Measurements from ENCODE around the gene NXNL1. TPM values are rescaled to one million over a fixed set of nuclear protein-coding genes. Genes with fewer than 3 reads are reported as not detected.

NXNL1 gene
- total and polyA plus RNA-seq, 7 donors = not detected

GRCh38 chr19:17418710-17419109 is 42.0 kb downstream of the NXNL1 start:
- H3K27me3 ChIP-seq = no peaks in the 10 kb centered on the region
- peak overlapping the region in 1 of 4 donors; percentile 76 for H3K4me3 ChIP-seq
- peaks cover 0 to 17% (median 12%) of the 10 kb centered on the region in 4 donors for H3K4me1 ChIP-seq
- TF ChIP-seq EP300 (IDR thresholded peaks at IDR 0.05) (no peak), POLR2AphosphoS5 (IDR thresholded peaks at IDR 0.05) (no peak), CTCF (IDR thresholded peaks at IDR 0.05) (no peak)
- intact Hi-C loops (cut with DNase I) = no loop called here
- peaks cover 0 to 5% (median 0%) of the 10 kb centered on the region in 4 donors for H3K36me3 ChIP-seq
- H3K9me3 ChIP-seq = no peaks in the 10 kb centered on the region
- WGBS, 2 donors = 57 to 66% methylated on average over 3 of the region's 3 CpGs
- DNase-seq = no peak
- H3K27ac ChIP-seq = peak overlapping the region in 2 of 4 donors; percentile 86 to 87

DNA sequence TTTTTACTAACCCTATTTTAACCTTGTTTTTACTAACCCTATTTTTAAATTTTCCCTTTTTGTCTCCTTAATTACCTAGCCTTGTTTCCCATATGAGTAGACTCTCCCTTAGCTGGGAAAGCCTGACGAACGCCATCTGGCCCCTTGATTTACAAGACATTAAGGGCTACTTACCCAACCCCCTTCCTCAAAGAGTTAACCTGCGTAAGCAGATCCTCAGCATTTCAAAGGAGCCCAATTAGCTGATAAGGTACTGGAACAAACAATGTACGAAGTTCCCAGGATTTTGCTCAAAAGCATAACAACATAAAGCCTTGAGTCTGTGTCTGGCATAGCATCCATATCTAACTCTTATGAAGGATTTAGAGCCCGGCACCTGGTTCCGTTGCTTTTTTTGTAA is 45.6 kb downstream of the NXNL1 start:
- DNase-seq = no peak
- Histone ChIP-seq H3K4me3 (no peak overlapping the region), H3K27ac (peak overlapping the region in 3 of 4 donors; percentile 15 to 26 (median 26)), H3K9me3 (no peaks in the 10 kb centered on the region), H3K36me3 (no peaks in the 10 kb centered on the region), H3K27me3 (no peaks in the 10 kb centered on the region), H3K4me1 (peaks cover 0 to 27% (median 19%) of the 10 kb centered on the region in 4 donors)
- TF ChIP-seq POLR2A (IDR thresholded peaks at IDR 0.05) = no peak
- no peak for TF ChIP-seq EP300 (IDR thresholded peaks at IDR 0.05)
- no peak for TF ChIP-seq CTCF (IDR thresholded peaks at IDR 0.05)
- TF ChIP-seq POLR2AphosphoS5 (IDR thresholded peaks at IDR 0.05) = no peak
- intact Hi-C loops (cut with DNase I) = no loop called here
- 75 to 89% methylated on average over 6 of the region's 6 CpGs for WGBS, 2 donors

DNA sequence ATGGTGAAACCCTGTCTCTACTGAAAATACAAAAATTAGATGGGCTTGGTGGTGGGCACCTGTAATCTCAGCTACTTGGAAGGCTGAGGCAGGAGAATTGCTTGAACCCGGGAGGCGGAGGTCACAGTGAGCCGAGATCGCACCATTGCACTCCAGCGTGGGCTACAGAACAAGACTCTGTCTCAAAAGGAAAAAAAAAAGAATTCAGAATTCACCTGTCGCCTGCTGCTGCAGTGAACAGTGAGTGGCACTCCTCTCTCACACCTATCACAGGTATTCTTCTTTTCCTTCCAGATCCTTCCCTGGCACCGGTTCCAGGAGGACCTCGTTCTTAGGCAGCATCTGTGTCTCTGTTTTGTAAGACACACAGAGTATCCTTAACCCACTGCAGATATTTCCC is 46.6 kb downstream of the NXNL1 start:
- DNase-seq = no peak
- 89 to 95% methylated on average over 8 of the region's 8 CpGs for WGBS, 2 donors
- TF ChIP-seq POLR2A (IDR thresholded peaks at IDR 0.05) (no peak), EP300 (IDR thresholded peaks at IDR 0.05) (no peak), POLR2AphosphoS5 (IDR thresholded peaks at IDR 0.05) (no peak), CTCF (IDR thresholded peaks at IDR 0.05) (no peak)
- Histone ChIP-seq H3K9me3 (no peaks in the 10 kb centered on the region), H3K36me3 (no peaks in the 10 kb centered on the region), H3K4me3 (no peak overlapping the region), H3K27me3 (no peaks in the 10 kb centered on the region), H3K4me1 (peaks cover 0 to 22% (median 16%) of the 10 kb centered on the region in 4 donors), H3K27ac (peak overlapping the region in 1 of 4 donors; percentile 70)
- intact Hi-C loops (cut with DNase I) = no loop called here

GRCh38 chr19:17411801-17412200 is 48.9 kb downstream of the NXNL1 start:
- Histone ChIP-seq H3K4me3 (no peak overlapping the region), H3K36me3 (no peaks in the 10 kb centered on the region), H3K9me3 (no peaks in the 10 kb centered on the region), H3K4me1 (peaks cover 0 to 25% (median 18%) of the 10 kb centered on the region in 4 donors), H3K27ac (peak overlapping the region in 3 of 4 donors; percentile 70 to 73 (median 72)), H3K27me3 (no peaks in the 10 kb centered on the region)
- WGBS, 2 donors = 80 to 89% methylated on average over 11 of the region's 11 CpGs
- intact Hi-C loops (cut with DNase I) = no loop called here
- no peak for TF ChIP-seq POLR2A (IDR thresholded peaks at IDR 0.05)
- TF ChIP-seq POLR2AphosphoS5 (IDR thresholded peaks at IDR 0.05) = no peak
- TF ChIP-seq EP300 (IDR thresholded peaks at IDR 0.05) = no peak
- TF ChIP-seq CTCF (IDR thresholded peaks at IDR 0.05) = no peak
- no peak for DNase-seq

GRCh38 chr19:17409990-17410389 is 50.7 kb downstream of the NXNL1 start:
- WGBS, 2 donors = 92 to 95% methylated on average over 9 of the region's 9 CpGs
- H3K36me3 ChIP-seq = no peaks in the 10 kb centered on the region
- H3K4me3 ChIP-seq = no peak overlapping the region
- intact Hi-C loops (cut with DNase I) = no loop called here
- TF ChIP-seq EP300 (IDR thresholded peaks at IDR 0.05) (no peak), POLR2AphosphoS5 (IDR thresholded peaks at IDR 0.05) (peak in 1 of 4 donors; percentile 20), CTCF (IDR thresholded peaks at IDR 0.05) (no peak)
- H3K4me1 ChIP-seq = peaks cover 0 to 41% (median 34%) of the 10 kb centered on the region in 4 donors
- DNase-seq = peak; percentile 75
- no peaks in the 10 kb centered on the region for H3K9me3 ChIP-seq
- H3K27ac ChIP-seq = no peak overlapping the region
- no peaks in the 10 kb centered on the region for H3K27me3 ChIP-seq

Data from sigmoid colon (tissue), 7 donors.